ENCODE results near the gene CAMTA1.

CAMTA1 gene

DNA sequence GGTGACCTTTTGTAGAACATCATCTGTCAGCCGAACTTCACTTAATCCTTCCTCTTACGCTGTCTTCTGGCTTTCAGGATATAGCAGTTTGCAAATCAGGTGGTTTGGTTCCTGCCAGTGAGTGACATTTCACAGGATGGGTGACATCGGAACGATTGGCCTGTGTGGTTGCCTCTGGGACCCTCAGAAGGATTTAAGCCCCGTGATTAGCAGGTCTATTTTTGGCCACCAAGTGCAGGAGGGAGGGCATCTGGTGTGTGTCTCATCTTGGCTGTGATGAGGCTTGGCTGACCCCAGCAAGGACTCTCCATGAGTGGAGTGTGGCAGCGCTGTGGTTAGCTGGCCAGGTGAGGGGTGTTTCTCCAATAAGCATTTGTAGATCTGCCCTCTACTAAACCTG lies 578.2 kb downstream of the CAMTA1 start (continued):
- TF ChIP-seq, protein P1, sequence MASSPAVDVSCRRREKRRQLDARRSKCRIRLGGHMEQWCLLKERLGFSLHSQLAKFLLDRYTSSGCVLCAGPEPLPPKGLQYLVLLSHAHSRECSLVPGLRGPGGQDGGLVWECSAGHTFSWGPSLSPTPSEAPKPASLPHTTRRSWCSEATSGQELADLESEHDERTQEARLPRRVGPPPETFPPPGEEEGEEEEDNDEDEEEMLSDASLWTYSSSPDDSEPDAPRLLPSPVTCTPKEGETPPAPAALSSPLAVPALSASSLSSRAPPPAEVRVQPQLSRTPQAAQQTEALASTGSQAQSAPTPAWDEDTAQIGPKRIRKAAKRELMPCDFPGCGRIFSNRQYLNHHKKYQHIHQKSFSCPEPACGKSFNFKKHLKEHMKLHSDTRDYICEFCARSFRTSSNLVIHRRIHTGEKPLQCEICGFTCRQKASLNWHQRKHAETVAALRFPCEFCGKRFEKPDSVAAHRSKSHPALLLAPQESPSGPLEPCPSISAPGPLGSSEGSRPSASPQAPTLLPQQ (tag by site-specific recombination; IDR thresholded peaks at IDR 0.05): no peak
- TF ChIP-seq SETDB1 (IDR thresholded peaks at IDR 0.05; ENCODE audit: insufficient read length, low read length): no peak
- TF ChIP-seq ZNF324 (tag by site-specific recombination; IDR thresholded peaks at IDR 0.05): no peak
- no peak for TF ChIP-seq ZNF777 (tag by site-specific recombination; IDR thresholded peaks at IDR 0.05; ENCODE audit: borderline replicate concordance)
- no peak for TF ChIP-seq SCRT1 (tag by site-specific recombination; IDR thresholded peaks at IDR 0.05; ENCODE audit: borderline replicate concordance)

DNA sequence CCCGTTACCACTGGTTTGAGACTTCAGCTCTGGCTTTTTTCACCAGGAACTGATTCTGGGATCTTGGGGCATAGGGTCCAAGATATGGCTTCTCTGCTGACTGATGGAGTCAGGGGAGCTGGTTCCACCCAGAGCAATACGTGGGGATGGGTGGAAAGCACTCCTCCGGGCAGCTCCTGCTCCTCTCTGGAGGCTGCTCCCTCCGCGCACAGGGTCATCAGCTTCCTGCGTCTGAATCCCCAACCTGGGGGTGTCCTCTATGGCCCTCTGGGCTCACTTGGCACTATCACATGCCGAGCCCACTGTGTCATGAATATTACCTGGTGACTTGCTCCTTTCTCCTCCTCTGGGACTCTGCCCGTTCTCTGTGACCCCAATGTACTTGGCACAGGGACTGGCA lies 580.5 kb downstream of the CAMTA1 start:
- Histone ChIP-seq H3K9me3 (ENCODE audit: control insufficient read depth, insufficient read depth, low read depth, low read length) (no peaks in the 10 kb centered on the region), H3K4me1 (ENCODE audit: control insufficient read depth, insufficient read depth, low read length) (no peaks in the 10 kb centered on the region), H3K36me3 (ENCODE audit: control insufficient read depth in 2 of 2, insufficient read depth in 1 of 2, low read length in 2 of 2) (no peaks in the 10 kb centered on the region), H3K4me3 (ENCODE audit: low read depth, low read length) (no peak overlapping the region), H3K27ac (ENCODE audit: extremely low read depth, low read depth, low read length) (no peak overlapping the region)
- ChIA-PET POLR2A (no interaction called here), CTCF (no interaction called here)
- TF ChIP-seq ZNF677 (tag by site-specific recombination; IDR thresholded peaks at IDR 0.05): no peak
- TF ChIP-seq, protein P2, sequence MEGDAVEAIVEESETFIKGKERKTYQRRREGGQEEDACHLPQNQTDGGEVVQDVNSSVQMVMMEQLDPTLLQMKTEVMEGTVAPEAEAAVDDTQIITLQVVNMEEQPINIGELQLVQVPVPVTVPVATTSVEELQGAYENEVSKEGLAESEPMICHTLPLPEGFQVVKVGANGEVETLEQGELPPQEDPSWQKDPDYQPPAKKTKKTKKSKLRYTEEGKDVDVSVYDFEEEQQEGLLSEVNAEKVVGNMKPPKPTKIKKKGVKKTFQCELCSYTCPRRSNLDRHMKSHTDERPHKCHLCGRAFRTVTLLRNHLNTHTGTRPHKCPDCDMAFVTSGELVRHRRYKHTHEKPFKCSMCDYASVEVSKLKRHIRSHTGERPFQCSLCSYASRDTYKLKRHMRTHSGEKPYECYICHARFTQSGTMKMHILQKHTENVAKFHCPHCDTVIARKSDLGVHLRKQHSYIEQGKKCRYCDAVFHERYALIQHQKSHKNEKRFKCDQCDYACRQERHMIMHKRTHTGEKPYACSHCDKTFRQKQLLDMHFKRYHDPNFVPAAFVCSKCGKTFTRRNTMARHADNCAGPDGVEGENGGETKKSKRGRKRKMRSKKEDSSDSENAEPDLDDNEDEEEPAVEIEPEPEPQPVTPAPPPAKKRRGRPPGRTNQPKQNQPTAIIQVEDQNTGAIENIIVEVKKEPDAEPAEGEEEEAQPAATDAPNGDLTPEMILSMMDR (tag by site-specific recombination; IDR thresholded peaks at IDR 0.05): no peak
- no peak for TF ChIP-seq ZNF248 (tag by site-specific recombination; IDR thresholded peaks at IDR 0.05)
- TF ChIP-seq, protein P3, sequence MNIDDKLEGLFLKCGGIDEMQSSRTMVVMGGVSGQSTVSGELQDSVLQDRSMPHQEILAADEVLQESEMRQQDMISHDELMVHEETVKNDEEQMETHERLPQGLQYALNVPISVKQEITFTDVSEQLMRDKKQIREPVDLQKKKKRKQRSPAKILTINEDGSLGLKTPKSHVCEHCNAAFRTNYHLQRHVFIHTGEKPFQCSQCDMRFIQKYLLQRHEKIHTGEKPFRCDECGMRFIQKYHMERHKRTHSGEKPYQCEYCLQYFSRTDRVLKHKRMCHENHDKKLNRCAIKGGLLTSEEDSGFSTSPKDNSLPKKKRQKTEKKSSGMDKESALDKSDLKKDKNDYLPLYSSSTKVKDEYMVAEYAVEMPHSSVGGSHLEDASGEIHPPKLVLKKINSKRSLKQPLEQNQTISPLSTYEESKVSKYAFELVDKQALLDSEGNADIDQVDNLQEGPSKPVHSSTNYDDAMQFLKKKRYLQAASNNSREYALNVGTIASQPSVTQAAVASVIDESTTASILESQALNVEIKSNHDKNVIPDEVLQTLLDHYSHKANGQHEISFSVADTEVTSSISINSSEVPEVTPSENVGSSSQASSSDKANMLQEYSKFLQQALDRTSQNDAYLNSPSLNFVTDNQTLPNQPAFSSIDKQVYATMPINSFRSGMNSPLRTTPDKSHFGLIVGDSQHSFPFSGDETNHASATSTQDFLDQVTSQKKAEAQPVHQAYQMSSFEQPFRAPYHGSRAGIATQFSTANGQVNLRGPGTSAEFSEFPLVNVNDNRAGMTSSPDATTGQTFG (tag by site-specific recombination; IDR thresholded peaks at IDR 0.05; ENCODE audit: borderline replicate concordance): no peak
- TF ChIP-seq ZNF2 (tag by site-specific recombination; IDR thresholded peaks at IDR 0.05): no peak
- no peak for TF ChIP-seq ZNF514 (tag by site-specific recombination; IDR thresholded peaks at IDR 0.05)
- TF ChIP-seq ZNF341 (tag by site-specific recombination; IDR thresholded peaks at IDR 0.05; ENCODE audit: low read depth): no peak
- TF ChIP-seq, protein P4, sequence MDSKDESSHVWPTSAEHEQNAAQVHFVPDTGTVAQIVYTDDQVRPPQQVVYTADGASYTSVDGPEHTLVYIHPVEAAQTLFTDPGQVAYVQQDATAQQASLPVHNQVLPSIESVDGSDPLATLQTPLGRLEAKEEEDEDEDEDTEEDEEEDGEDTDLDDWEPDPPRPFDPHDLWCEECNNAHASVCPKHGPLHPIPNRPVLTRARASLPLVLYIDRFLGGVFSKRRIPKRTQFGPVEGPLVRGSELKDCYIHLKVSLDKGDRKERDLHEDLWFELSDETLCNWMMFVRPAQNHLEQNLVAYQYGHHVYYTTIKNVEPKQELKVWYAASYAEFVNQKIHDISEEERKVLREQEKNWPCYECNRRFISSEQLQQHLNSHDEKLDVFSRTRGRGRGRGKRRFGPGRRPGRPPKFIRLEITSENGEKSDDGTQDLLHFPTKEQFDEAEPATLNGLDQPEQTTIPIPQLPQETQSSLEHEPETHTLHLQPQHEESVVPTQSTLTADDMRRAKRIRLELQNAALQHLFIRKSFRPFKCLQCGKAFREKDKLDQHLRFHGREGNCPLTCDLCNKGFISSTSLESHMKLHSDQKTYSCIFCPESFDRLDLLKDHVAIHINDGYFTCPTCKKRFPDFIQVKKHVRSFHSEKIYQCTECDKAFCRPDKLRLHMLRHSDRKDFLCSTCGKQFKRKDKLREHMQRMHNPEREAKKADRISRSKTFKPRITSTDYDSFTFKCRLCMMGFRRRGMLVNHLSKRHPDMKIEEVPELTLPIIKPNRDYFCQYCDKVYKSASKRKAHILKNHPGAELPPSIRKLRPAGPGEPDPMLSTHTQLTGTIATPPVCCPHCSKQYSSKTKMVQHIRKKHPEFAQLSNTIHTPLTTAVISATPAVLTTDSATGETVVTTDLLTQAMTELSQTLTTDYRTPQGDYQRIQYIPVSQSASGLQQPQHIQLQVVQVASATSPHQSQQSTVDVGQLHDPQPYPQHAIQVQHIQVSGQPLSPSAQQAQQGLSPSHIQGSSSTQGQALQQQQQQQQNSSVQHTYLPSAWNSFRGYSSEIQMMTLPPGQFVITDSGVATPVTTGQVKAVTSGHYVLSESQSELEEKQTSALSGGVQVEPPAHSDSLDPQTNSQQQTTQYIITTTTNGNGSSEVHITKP (tag by site-specific recombination; IDR thresholded peaks at IDR 0.05): no peak
- TF ChIP-seq, protein P5, sequence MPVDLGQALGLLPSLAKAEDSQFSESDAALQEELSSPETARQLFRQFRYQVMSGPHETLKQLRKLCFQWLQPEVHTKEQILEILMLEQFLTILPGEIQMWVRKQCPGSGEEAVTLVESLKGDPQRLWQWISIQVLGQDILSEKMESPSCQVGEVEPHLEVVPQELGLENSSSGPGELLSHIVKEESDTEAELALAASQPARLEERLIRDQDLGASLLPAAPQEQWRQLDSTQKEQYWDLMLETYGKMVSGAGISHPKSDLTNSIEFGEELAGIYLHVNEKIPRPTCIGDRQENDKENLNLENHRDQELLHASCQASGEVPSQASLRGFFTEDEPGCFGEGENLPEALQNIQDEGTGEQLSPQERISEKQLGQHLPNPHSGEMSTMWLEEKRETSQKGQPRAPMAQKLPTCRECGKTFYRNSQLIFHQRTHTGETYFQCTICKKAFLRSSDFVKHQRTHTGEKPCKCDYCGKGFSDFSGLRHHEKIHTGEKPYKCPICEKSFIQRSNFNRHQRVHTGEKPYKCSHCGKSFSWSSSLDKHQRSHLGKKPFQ (tag by site-specific recombination; IDR thresholded peaks at IDR 0.05): no peak
- no peak for TF ChIP-seq ZNF169 (tag by site-specific recombination; IDR thresholded peaks at IDR 0.05)
- TF ChIP-seq, protein P6, sequence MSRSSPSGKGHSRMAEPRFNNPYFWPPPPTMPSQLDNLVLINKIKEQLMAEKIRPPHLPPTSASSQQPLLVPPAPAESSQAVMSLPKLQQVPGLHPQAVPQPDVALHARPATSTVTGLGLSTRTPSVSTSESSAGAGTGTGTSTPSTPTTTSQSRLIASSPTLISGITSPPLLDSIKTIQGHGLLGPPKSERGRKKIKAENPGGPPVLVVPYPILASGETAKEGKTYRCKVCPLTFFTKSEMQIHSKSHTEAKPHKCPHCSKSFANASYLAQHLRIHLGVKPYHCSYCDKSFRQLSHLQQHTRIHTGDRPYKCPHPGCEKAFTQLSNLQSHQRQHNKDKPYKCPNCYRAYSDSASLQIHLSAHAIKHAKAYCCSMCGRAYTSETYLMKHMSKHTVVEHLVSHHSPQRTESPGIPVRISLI (tag by site-specific recombination; IDR thresholded peaks at IDR 0.05): no peak
- no peak for TF ChIP-seq ZNF548 (tag by site-specific recombination; IDR thresholded peaks at IDR 0.05)
- TF ChIP-seq ZBTB1 (tag by site-specific recombination; IDR thresholded peaks at IDR 0.05): no peak
- no peak for TF ChIP-seq ZNF132 (tag by site-specific recombination; IDR thresholded peaks at IDR 0.05; ENCODE audit: borderline replicate concordance)
- TF ChIP-seq ZNF112 (tag by site-specific recombination; IDR thresholded peaks at IDR 0.05): no peak
- no peak for TF ChIP-seq ZNF221 (tag by site-specific recombination; IDR thresholded peaks at IDR 0.05; ENCODE audit: borderline replicate concordance)
- no peak for TF ChIP-seq ZNF48 (tag by site-specific recombination; IDR thresholded peaks at IDR 0.05)
- no peak for TF ChIP-seq ZNF664 (tag by site-specific recombination; IDR thresholded peaks at IDR 0.05)
- TF ChIP-seq, protein P7, sequence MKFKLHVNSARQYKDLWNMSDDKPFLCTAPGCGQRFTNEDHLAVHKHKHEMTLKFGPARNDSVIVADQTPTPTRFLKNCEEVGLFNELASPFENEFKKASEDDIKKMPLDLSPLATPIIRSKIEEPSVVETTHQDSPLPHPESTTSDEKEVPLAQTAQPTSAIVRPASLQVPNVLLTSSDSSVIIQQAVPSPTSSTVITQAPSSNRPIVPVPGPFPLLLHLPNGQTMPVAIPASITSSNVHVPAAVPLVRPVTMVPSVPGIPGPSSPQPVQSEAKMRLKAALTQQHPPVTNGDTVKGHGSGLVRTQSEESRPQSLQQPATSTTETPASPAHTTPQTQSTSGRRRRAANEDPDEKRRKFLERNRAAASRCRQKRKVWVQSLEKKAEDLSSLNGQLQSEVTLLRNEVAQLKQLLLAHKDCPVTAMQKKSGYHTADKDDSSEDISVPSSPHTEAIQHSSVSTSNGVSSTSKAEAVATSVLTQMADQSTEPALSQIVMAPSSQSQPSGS (tag by site-specific recombination; IDR thresholded peaks at IDR 0.05; ENCODE audit: low read depth): no peak

Measured in HEK293 (cell line).